T1000 (cell line): Measurements from ENCODE around the gene RAX.
"Not testable (repeated sequence)": the region's sequence is repeated elsewhere in the genome, so short reads cannot be mapped to it uniquely, and the experiment has no call there.

ENCODE experiments used
- DNase-seq: peaks from one replicate; lab custom pipeline; 2025; ENCODE audit warnings: mixed read lengths; lab: John Stamatoyannopoulos, UW

Gene RAX

GRCh38 chr18:59273759-59274532 is 692 bp upstream of the RAX start:
- DNase-seq = no peak

- DNase-seq = no peak
Measured at GRCh38 chr18:59272221-59272888, 899 bp downstream of the RAX start.

GRCh38 chr18:59271606-59272220 is 1.5 kb downstream of the RAX start:
- no peak for DNase-seq

- no peak for DNase-seq
Measured at GRCh38 chr18:59270689-59271257, 2.5 kb downstream of the RAX start.

GRCh38 chr18:59269563-59270119 is 3.6 kb downstream of the RAX start:
- DNase-seq = no peak

- no peak for DNase-seq
Measured at GRCh38 chr18:59268721-59269562, 4.3 kb downstream of the RAX start.

- no peak for DNase-seq
Measured at GRCh38 chr18:59268127-59268720, 5.0 kb downstream of the RAX start.

- DNase-seq = no peak
Measured at GRCh38 chr18:59267503-59268126, 5.6 kb downstream of the RAX start.

- no peak for DNase-seq
Measured at GRCh38 chr18:59266886-59267502, 6.3 kb downstream of the RAX start.

- no peak for DNase-seq
Measured at GRCh38 chr18:59266459-59266858, 6.8 kb downstream of the RAX start.

GRCh38 chr18:59265974-59266369 is 7.3 kb downstream of the RAX start:
- no peak for DNase-seq

GRCh38 chr18:59265246-59265973 is 7.8 kb downstream of the RAX start:
- no peak for DNase-seq

GRCh38 chr18:59264651-59265245 is 8.5 kb downstream of the RAX start:
- DNase-seq = no peak

- DNase-seq = no peak
Measured at GRCh38 chr18:59264121-59264571, 9.1 kb downstream of the RAX start.

GRCh38 chr18:59263661-59264060 is 9.6 kb downstream of the RAX start:
- DNase-seq = no peak

GRCh38 chr18:59262243-59262642 is 11.0 kb downstream of the RAX start:
- not testable (repeated sequence) for DNase-seq

- not testable (repeated sequence) for DNase-seq
Measured at GRCh38 chr18:59261842-59262241, 11.4 kb downstream of the RAX start.

- not testable (repeated sequence) for DNase-seq
Measured at GRCh38 chr18:59255491-59255890, 17.8 kb downstream of the RAX start.

- DNase-seq = no peak
Measured at GRCh38 chr18:59249199-59249774, 24.0 kb downstream of the RAX start.
